Keratinocyte (primary cell): Measurements from ENCODE around the gene GTSF1L.

ENCODE experiments used
- EZH2 ChIP-seq: IDR thresholded peaks from one replicate; pipeline ENCODE4 v1.6.1; 2012; ENCODE audit warnings: inconsistent platforms, mild to moderate bottlenecking, low read length, moderate library complexity
- TF ChIP-seq, protein P1 (sequence below), 3 experiments: IDR thresholded peaks in 1 of 3; conservative IDR thresholded peaks in 1 of 3; optimal IDR thresholded peaks in 1 of 3; 2 replicates in 2 of 3; 3 replicates in 1 of 3; pipeline versions ENCODE3 to v1.5.1; 2011; ENCODE audit warnings: low read length in 3 of 3, mild to moderate bottlenecking in 3 of 3, moderate library complexity in 2 of 3, control low read depth in 1 of 3, inconsistent platforms in 1 of 3; ENCODE audit not compliant: insufficient read depth in 2 of 3; ENCODE audit errors: extremely low read depth in 1 of 3

DNA sequence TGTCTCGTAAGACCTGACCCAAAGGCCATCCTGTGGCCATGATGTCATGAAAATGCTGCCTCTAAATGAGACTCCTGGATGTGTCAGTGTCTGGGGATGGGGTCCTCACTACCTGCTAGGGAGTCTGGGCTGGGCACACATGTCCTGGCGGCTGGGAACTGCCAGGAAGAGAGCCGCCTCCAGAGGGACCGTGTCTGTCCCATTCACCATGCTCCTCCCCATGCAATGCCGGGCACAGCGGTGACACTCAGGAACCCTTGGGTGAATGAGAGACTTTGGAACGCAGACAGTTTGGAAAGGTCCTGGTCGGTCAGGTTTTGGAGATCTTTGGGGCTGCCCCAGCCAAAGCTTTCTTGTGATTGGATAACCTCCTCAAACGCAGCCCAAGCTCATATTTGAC, 40.1 kb upstream of the GTSF1L start:
- TF ChIP-seq, protein P1, sequence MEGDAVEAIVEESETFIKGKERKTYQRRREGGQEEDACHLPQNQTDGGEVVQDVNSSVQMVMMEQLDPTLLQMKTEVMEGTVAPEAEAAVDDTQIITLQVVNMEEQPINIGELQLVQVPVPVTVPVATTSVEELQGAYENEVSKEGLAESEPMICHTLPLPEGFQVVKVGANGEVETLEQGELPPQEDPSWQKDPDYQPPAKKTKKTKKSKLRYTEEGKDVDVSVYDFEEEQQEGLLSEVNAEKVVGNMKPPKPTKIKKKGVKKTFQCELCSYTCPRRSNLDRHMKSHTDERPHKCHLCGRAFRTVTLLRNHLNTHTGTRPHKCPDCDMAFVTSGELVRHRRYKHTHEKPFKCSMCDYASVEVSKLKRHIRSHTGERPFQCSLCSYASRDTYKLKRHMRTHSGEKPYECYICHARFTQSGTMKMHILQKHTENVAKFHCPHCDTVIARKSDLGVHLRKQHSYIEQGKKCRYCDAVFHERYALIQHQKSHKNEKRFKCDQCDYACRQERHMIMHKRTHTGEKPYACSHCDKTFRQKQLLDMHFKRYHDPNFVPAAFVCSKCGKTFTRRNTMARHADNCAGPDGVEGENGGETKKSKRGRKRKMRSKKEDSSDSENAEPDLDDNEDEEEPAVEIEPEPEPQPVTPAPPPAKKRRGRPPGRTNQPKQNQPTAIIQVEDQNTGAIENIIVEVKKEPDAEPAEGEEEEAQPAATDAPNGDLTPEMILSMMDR (optimal IDR thresholded peaks at IDR 0.05 in 1 of 3, IDR thresholded peaks at IDR 0.05 in 1 of 3, conservative IDR thresholded peaks at IDR 0.05 in 1 of 3; ENCODE audit: extremely low read depth in 1 of 3, insufficient read depth in 2 of 3, low read length in 3 of 3), result no peak
- TF ChIP-seq EZH2, result no peak
